ENCODE results near the gene CTU2. TPM values are rescaled to one million over a fixed set of nuclear protein-coding genes. Genes with fewer than 3 reads are reported as not detected.

CTU2 gene
- total and polyA plus RNA-seq, 2 of the 8 experiments (the other 6 are each of a cell fraction or from before 2014, with no cell fraction given), result 32.7 to 42.9 TPM

DNA sequence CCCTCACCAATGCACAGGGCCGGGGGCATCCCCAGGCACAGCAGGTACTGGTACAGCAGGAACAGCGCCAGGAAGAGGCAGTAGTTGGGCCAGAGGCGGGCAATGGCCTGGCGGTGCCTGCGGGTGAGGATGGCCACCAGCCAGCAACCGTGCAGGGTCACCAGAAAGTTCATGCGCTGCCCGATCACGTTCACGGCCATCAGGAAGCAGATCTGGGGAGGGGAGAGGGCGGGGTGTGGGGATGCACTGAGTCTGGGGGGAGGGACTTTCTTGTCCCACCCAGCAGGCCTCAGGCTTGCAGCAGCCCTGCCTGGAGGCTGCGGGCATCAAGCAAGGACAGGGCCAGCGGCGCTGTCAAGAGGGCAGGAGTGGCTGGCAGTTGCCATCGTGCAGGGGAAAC is 25.4 kb downstream of the CTU2 start:
- H3K4me1 ChIP-seq (replicated peaks in 1 of 4; ENCODE audit: control insufficient read depth in 3 of 4, insufficient read depth in 4 of 4, low read length in 3 of 4), result no peaks in the 10 kb centered on the region
- no peak overlapping the region for H4K8ac ChIP-seq (ENCODE audit: extremely low read depth, insufficient read depth, low read length)
- H3K4ac ChIP-seq (replicated peaks; ENCODE audit: insufficient read length, low read depth, low read length), result no peak overlapping the region
- peaks cover 0 to 23% (median under 1%) of the 10 kb centered on the region in 4 experiments; a peak in 2 of 8 replicates for H3K36me3 ChIP-seq (ENCODE audit: control insufficient read depth in 2 of 4, insufficient read depth in 4 of 4, low read length in 3 of 4)
- WGBS, 2 experiments (ENCODE audit: extremely low coverage in 1 of 2, insufficient coverage in 1 of 2, insufficient read length in 1 of 2, insufficient replicate concordance in 2 of 2, low coverage in 1 of 2, low lambda C conversion rate in 2 of 2, missing lambda C conversion rate in 1 of 2), result 89% methylated on average over 8 of the region's 15 CpGs; no CpG with 5 or more reads in 1 of the 2 experiments
- no peak overlapping the region for H3K18ac ChIP-seq (ENCODE audit: extremely low read depth, low read length)
- POLR2A ChIA-PET (ENCODE audit: partially characterized antibody), result no interaction called here
- H3K4me2 ChIP-seq (ENCODE audit: insufficient read depth in 1 of 2, low read depth in 2 of 2, low read length in 2 of 2), result no peak overlapping the region
- no peak overlapping the region for H2BK20ac ChIP-seq (ENCODE audit: low read length)
- no peak overlapping the region for H2BK12ac ChIP-seq (ENCODE audit: low read depth, low read length)
- no peak overlapping the region for H3K4me3 ChIP-seq (ENCODE audit: extremely low read depth in 1 of 4, insufficient read depth in 2 of 4, low read depth in 3 of 4, low read length in 4 of 4)
- TF ChIP-seq CHD1 (IDR thresholded peaks at IDR 0.05; ENCODE audit: low read depth, low read length) (no peak), CBX8 (IDR thresholded peaks at IDR 0.05; ENCODE audit: borderline replicate concordance, low read depth, low read length) (no peak), TBP (IDR thresholded peaks at IDR 0.05; ENCODE audit: low read depth, low read length) (no peak), ZNF274 (IDR thresholded peaks at IDR 0.05; ENCODE audit: borderline replicate concordance, extremely low read depth, low read length) (no peak), EP300 (IDR thresholded peaks at IDR 0.05; ENCODE audit: borderline replicate concordance in 1 of 2, low read depth in 2 of 2, low read length in 2 of 2) (no peak), RNF2 (IDR thresholded peaks at IDR 0.05; ENCODE audit: borderline replicate concordance, low read depth, low read length, missing control alignments, poor library complexity, severe bottlenecking) (no peak), YY1 (IDR thresholded peaks at IDR 0.05; ENCODE audit: low read depth, low read length) (no peak), ASH2L (IDR thresholded peaks at IDR 0.05; ENCODE audit: low read length) (no peak), KDM4A (IDR thresholded peaks at IDR 0.05; ENCODE audit: low read depth, low read length, severe bottlenecking) (no peak), CEBPB (IDR thresholded peaks at IDR 0.05; ENCODE audit: low read depth, low read length) (no peak)
- DNase-seq (ENCODE audit: low read depth in 1 of 2, low spot score in 2 of 2) (no peak), FAIRE-seq (no peak)
- CTCF ChIA-PET (ENCODE audit: partially characterized antibody), result interaction anchor here (10.0 kb wide), 1 partner anchor 23 kb away, joined by 251 read pairs; no protein-coding TSS in a partner anchor
- H3K27me3 ChIP-seq (replicated peaks in 1 of 4; ENCODE audit: control insufficient read depth in 3 of 4, extremely low read depth in 1 of 4, insufficient read depth in 3 of 4, low read length in 3 of 4), result no peaks in the 10 kb centered on the region
- no peaks in the 10 kb centered on the region for H3K79me1 ChIP-seq (ENCODE audit: low read depth, low read length)
- no peak overlapping the region for H2BK5ac ChIP-seq (ENCODE audit: low read depth, low read length)
- no peak overlapping the region for H3K23ac ChIP-seq (ENCODE audit: insufficient read length)
- H4K20me1 ChIP-seq (replicated peaks in 1 of 2; ENCODE audit: control insufficient read depth in 1 of 2, insufficient read depth in 2 of 2, low read length in 2 of 2), result peaks cover 0 to 10% of the 10 kb centered on the region in 2 experiments
- H3K56ac ChIP-seq (replicated peaks; ENCODE audit: insufficient read length, low read depth, low read length), result no peak overlapping the region
- no peak overlapping the region for H2BK15ac ChIP-seq (ENCODE audit: low read length)
- H4K91ac ChIP-seq (replicated peaks; ENCODE audit: insufficient read length, low read length), result no peak overlapping the region
- no peaks in the 10 kb centered on the region for H3K23me2 ChIP-seq (ENCODE audit: low read depth, low read length)
- no peaks in the 10 kb centered on the region for H3K9me3 ChIP-seq (ENCODE audit: insufficient read depth in 2 of 2, low read depth in 1 of 2, low read length in 1 of 2)
- no peak overlapping the region for H4K5ac ChIP-seq (ENCODE audit: insufficient read length, low read depth, low read length)
- H2BK120ac ChIP-seq (replicated peaks; ENCODE audit: low read depth, low read length), result no peak overlapping the region
- no peak overlapping the region for H2AK5ac ChIP-seq (ENCODE audit: low read depth, low read length)
- H3K9ac ChIP-seq (replicated peaks in 1 of 4; ENCODE audit: extremely low read depth in 1 of 4, low read depth in 3 of 4, low read length in 3 of 4), result no peak overlapping the region
- no peak overlapping the region for H3K14ac ChIP-seq (ENCODE audit: insufficient read length)
- no peak overlapping the region for H2AFZ ChIP-seq (ENCODE audit: low read length)
- H3K79me2 ChIP-seq (ENCODE audit: control insufficient read depth in 1 of 2, insufficient read depth in 2 of 2, low read length in 2 of 2), result no peaks in the 10 kb centered on the region
- H3K27ac ChIP-seq (ENCODE audit: low read depth, low read length), result no peak overlapping the region

Measured in H1 (cell line).